Uterus (tissue), 2 donors: ENCODE measurements around the gene CHST10.

Experiments
- CTCF ChIP-seq, 4 experiments: fragments of 200-600 bp in 2 of 4; fragments of 450-650 bp in 2 of 4; sonication (generic) in 2 of 4; IDR thresholded peaks; one replicate each; pipeline ENCODE4 v1.5.1; 2016 to 2019; ENCODE audit warnings: antibody characterized with exemption in 4 of 4, mild to moderate bottlenecking in 2 of 4, moderate library complexity in 1 of 4
- POLR2A ChIP-seq, 2 donors: fragments of 450-650 bp; IDR thresholded peaks; one replicate each; pipeline ENCODE4 v1.6.1; 2016; ENCODE audit warnings: antibody characterized with exemption in 2 of 2, mild to moderate bottlenecking in 1 of 2, moderate library complexity in 1 of 2

- TF ChIP-seq CTCF (IDR thresholded peaks at IDR 0.05) (no peak), POLR2A (IDR thresholded peaks at IDR 0.05) (no peak)
Observed at GRCh38 chr2:100344433-100344832, 73.0 kb downstream of the CHST10 start.
